ENCODE data around the gene IL9R. TPM values are rescaled to one million over a fixed set of nuclear protein-coding genes. Genes with fewer than 3 reads are reported as not detected.

IL9R gene
- total and polyA plus RNA-seq, 10 of the 15 experiments (the other 5 are each of a cell fraction or from before 2014, with no cell fraction given) = 0.47 to 5.9 (median 2.4) TPM

- RAD21 ChIA-PET (ENCODE audit: unreplicated experiment) = no interaction called here
- Histone ChIP-seq H3K4me2 (ENCODE audit: control insufficient read depth, insufficient read depth) (no peak overlapping the region), H3K4me3 (no peak overlapping the region), H3K9ac (ENCODE audit: control insufficient read depth, insufficient read depth, low read length) (no peak overlapping the region), H3K79me2 (ENCODE audit: control insufficient read depth, insufficient read depth, low read length) (no peaks in the 10 kb centered on the region), H3K9me3 (replicated peaks; ENCODE audit: control insufficient read depth, insufficient read depth, low read length) (no peaks in the 10 kb centered on the region; the same call in 2 of the 3 replicates), H4K20me1 (ENCODE audit: control insufficient read depth, insufficient read depth) (no peaks in the 10 kb centered on the region), H3K36me3 (ENCODE audit: control insufficient read depth in 2 of 2, insufficient read depth in 2 of 2, low read length in 1 of 2) (no peaks in the 10 kb centered on the region), H2AFZ (ENCODE audit: control insufficient read depth, low read depth, low read length) (no peak overlapping the region), H3K27ac (ENCODE audit: control insufficient read depth, insufficient read depth) (no peak overlapping the region), H3K4me1 (ENCODE audit: control insufficient read depth, insufficient read depth, low read length) (no peaks in the 10 kb centered on the region), H3K27me3 (replicated peaks in 1 of 2; ENCODE audit: control insufficient read depth in 2 of 2, insufficient read depth in 2 of 2, low read length in 1 of 2) (no peaks in the 10 kb centered on the region)
- POLR2A ChIA-PET = no interaction called here
- CTCF ChIA-PET = no interaction called here
- 31% methylated on average over 2 of the region's 2 CpGs for WGBS (ENCODE audit: insufficient coverage, insufficient replicate concordance, low lambda C conversion rate, missing lambda C conversion rate)
- BruUV-seq (replicated peaks) = no TSS peak
- TF ChIP-seq ATF7 (IDR thresholded peaks at IDR 0.05; ENCODE audit: low read depth) = no peak
- no peak for TF ChIP-seq MTA2 (IDR thresholded peaks at IDR 0.05; ENCODE audit: low read depth)
- TF ChIP-seq, protein P1, sequence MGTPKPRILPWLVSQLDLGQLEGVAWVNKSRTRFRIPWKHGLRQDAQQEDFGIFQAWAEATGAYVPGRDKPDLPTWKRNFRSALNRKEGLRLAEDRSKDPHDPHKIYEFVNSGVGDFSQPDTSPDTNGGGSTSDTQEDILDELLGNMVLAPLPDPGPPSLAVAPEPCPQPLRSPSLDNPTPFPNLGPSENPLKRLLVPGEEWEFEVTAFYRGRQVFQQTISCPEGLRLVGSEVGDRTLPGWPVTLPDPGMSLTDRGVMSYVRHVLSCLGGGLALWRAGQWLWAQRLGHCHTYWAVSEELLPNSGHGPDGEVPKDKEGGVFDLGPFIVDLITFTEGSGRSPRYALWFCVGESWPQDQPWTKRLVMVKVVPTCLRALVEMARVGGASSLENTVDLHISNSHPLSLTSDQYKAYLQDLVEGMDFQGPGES (IDR thresholded peaks at IDR 0.05) = no peak
- no peak for TF ChIP-seq TCF3 (IDR thresholded peaks at IDR 0.05; ENCODE audit: borderline replicate concordance, insufficient read depth, low read depth, low read length)
- no peak for TF ChIP-seq NR2C1 (IDR thresholded peaks at IDR 0.05)
- no peak for TF ChIP-seq ZZZ3 (IDR thresholded peaks at IDR 0.05; ENCODE audit: control insufficient read depth, insufficient read length, low read depth)
- no peak for TF ChIP-seq HCFC1 (IDR thresholded peaks at IDR 0.05; ENCODE audit: low read length)
- no peak for TF ChIP-seq CBFB (IDR thresholded peaks at IDR 0.05; ENCODE audit: low read depth)
- TF ChIP-seq, protein P2, sequence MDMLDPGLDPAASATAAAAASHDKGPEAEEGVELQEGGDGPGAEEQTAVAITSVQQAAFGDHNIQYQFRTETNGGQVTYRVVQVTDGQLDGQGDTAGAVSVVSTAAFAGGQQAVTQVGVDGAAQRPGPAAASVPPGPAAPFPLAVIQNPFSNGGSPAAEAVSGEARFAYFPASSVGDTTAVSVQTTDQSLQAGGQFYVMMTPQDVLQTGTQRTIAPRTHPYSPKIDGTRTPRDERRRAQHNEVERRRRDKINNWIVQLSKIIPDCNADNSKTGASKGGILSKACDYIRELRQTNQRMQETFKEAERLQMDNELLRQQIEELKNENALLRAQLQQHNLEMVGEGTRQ (IDR thresholded peaks at IDR 0.05; ENCODE audit: borderline replicate concordance, low read depth, low read length) = no peak
- TF ChIP-seq TBL1XR1 (IDR thresholded peaks at IDR 0.05; ENCODE audit: low read depth, low read length) = no peak
- TF ChIP-seq MYB (IDR thresholded peaks at IDR 0.05; ENCODE audit: borderline replicate concordance, low read depth, low read length) = no peak
- TF ChIP-seq, protein P3, sequence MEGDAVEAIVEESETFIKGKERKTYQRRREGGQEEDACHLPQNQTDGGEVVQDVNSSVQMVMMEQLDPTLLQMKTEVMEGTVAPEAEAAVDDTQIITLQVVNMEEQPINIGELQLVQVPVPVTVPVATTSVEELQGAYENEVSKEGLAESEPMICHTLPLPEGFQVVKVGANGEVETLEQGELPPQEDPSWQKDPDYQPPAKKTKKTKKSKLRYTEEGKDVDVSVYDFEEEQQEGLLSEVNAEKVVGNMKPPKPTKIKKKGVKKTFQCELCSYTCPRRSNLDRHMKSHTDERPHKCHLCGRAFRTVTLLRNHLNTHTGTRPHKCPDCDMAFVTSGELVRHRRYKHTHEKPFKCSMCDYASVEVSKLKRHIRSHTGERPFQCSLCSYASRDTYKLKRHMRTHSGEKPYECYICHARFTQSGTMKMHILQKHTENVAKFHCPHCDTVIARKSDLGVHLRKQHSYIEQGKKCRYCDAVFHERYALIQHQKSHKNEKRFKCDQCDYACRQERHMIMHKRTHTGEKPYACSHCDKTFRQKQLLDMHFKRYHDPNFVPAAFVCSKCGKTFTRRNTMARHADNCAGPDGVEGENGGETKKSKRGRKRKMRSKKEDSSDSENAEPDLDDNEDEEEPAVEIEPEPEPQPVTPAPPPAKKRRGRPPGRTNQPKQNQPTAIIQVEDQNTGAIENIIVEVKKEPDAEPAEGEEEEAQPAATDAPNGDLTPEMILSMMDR (IDR thresholded peaks at IDR 0.05 in 2 of 3, conservative IDR thresholded peaks at IDR 0.05 in 1 of 3; ENCODE audit: control insufficient read depth in 2 of 3, extremely low read depth in 1 of 3, insufficient read depth in 1 of 3, low read depth in 3 of 3, low read length in 3 of 3) = no peak
- no peak for TF ChIP-seq RUNX3 (IDR thresholded peaks at IDR 0.05; ENCODE audit: low read length)
- TF ChIP-seq IRF4 (IDR thresholded peaks at IDR 0.05; ENCODE audit: low read depth, low read length) = no peak
- TF ChIP-seq ZSCAN29 (IDR thresholded peaks at IDR 0.05) = no peak
- TF ChIP-seq FOXK2 (IDR thresholded peaks at IDR 0.05) = no peak
- TF ChIP-seq CEBPZ (IDR thresholded peaks at IDR 0.05; ENCODE audit: low read depth, low read length) = no peak
- no peak for TF ChIP-seq CEBPB (IDR thresholded peaks at IDR 0.05; ENCODE audit: borderline replicate concordance in 1 of 2, low read depth in 2 of 2, low read length in 2 of 2)
- no peak for TF ChIP-seq ZNF622 (IDR thresholded peaks at IDR 0.05)
- FAIRE-seq (no peak), ATAC-seq (no peak), DNase-seq (ENCODE audit: low read depth, low spot score) (no peak)
- intact Hi-C loops (cut with micrococcal nuclease; ENCODE audit: unreplicated experiment) = no loop called here
- in situ Hi-C loops (cut with MboI) = no loop called here
- SMC1A ChIA-PET (ENCODE audit: uncharacterized antibody, unreplicated experiment) = no interaction called here
These were observed 14.2 kb upstream of the IL9R start for GRCh38 chrX:155983326-155983725.

All from GM12878 (cell line).